Duodenal mucosa (tissue), 2 donors: Measurements from ENCODE around the gene MAP3K4.

Experiments used
- H3K27ac ChIP-seq: one replicate; pipeline ENCODE4 v1.7.0; 2013; ENCODE audit warnings: low read depth, low read length
- H3K27me3 ChIP-seq, 2 donors: one replicate each; pipeline ENCODE4 v1.7.0; 2013; ENCODE audit warnings: low read length in 2 of 2, control low read depth in 1 of 2; ENCODE audit not compliant: insufficient read depth in 2 of 2, control insufficient read depth in 1 of 2
- H3K36me3 ChIP-seq, 2 donors: one replicate each; pipeline ENCODE4 v1.7.0; 2013; ENCODE audit warnings: low read length in 2 of 2, control low read depth in 1 of 2; ENCODE audit not compliant: insufficient read depth in 2 of 2, control insufficient read depth in 1 of 2
- H3K4me1 ChIP-seq, 2 donors: one replicate each; pipeline ENCODE4 v1.7.0; 2013; ENCODE audit warnings: low read length in 2 of 2, control low read depth in 1 of 2; ENCODE audit not compliant: insufficient read depth in 2 of 2, control insufficient read depth in 1 of 2
- H3K4me3 ChIP-seq, 2 donors: one replicate each; pipeline ENCODE4 v1.7.0; 2013; ENCODE audit warnings: low read length in 2 of 2, low read depth in 1 of 2
- H3K9ac ChIP-seq, 2 donors: one replicate each; pipeline ENCODE4 v1.7.0; 2013; ENCODE audit warnings: low read length in 2 of 2, low read depth in 1 of 2
- H3K9me3 ChIP-seq, 2 donors: one replicate each; pipeline ENCODE4 v1.7.0; 2013; ENCODE audit warnings: low read length in 2 of 2, control low read depth in 1 of 2; ENCODE audit not compliant: control insufficient read depth in 1 of 2

Gene MAP3K4

DNA sequence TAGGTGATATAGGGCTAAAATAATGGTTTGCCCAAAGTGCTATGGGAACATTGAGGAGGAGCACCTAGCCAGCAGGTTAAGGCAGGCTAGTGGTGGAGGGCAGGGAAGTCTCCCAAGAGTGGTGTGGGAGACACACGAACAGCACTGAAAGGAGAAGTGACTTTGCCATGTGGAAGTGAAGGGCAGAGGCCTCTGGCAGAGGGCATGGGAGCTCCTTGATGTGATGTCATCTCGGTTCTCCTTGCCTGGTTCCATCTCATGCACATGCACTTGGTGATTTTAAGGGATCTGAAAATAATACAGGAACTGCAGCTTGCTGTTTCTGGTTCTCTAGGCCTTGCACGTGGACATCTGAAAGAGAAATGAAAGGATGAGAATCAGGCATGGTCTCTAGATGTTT lies 4.7 kb upstream of the MAP3K4 start:
- Histone ChIP-seq H3K36me3 (no peaks in the 10 kb centered on the region), H3K27me3 (peaks cover 0 to 3% of the 10 kb centered on the region in 2 donors), H3K27ac (no peak overlapping the region), H3K4me3 (no peak overlapping the region), H3K4me1 (no peaks in the 10 kb centered on the region), H3K9ac (no peak overlapping the region), H3K9me3 (peaks cover 7 to 8% of the 10 kb centered on the region in 2 donors)

DNA sequence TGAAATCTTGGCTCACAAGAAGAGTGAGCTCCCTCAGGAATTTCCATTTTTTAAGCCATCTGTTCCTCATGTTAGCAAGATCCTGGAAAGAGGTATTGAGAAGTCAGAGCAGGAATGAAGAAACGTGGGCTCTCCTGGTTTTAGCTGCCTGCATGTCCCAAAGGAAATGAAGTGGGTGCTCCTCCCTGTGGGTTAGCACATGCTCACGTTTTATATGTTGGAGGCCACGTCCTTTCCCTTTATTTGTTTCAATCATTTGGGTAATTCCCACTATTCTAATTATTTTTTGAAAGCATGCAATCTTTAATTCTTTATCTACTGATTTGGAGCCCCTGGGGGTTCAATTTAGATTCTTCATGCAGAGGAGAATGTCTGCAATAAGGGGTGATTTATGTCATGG lies 4.3 kb upstream of the MAP3K4 start:
- Histone ChIP-seq H3K36me3 (no peaks in the 10 kb centered on the region), H3K27me3 (peaks cover 0 to 3% of the 10 kb centered on the region in 2 donors), H3K9ac (no peak overlapping the region), H3K9me3 (peaks cover 7 to 8% of the 10 kb centered on the region in 2 donors), H3K4me1 (peaks cover 0 to under 1% of the 10 kb centered on the region in 2 donors), H3K27ac (no peak overlapping the region), H3K4me3 (no peak overlapping the region)

GRCh38 chr6:160990847-160991405 lies 643 bp upstream of the MAP3K4 start:
- Histone ChIP-seq H3K9ac (peak overlapping the region; percentile 65 to 68), H3K27me3 (peaks cover 0 to 3% of the 10 kb centered on the region in 2 donors), H3K36me3 (no peaks in the 10 kb centered on the region), H3K4me3 (peak overlapping the region; percentile 94 to 97), H3K9me3 (peaks cover 0 to 2% of the 10 kb centered on the region in 2 donors), H3K27ac (peak overlapping the region; percentile 90), H3K4me1 (peaks cover 12 to 16% of the 10 kb centered on the region in 2 donors)

- no peaks in the 10 kb centered on the region for H3K9me3 ChIP-seq
- H3K27ac ChIP-seq = peak overlapping the region; percentile 50
- H3K36me3 ChIP-seq = no peaks in the 10 kb centered on the region
Observed at GRCh38 chr6:160992061-160992979, 751 bp downstream of the MAP3K4 start.

DNA sequence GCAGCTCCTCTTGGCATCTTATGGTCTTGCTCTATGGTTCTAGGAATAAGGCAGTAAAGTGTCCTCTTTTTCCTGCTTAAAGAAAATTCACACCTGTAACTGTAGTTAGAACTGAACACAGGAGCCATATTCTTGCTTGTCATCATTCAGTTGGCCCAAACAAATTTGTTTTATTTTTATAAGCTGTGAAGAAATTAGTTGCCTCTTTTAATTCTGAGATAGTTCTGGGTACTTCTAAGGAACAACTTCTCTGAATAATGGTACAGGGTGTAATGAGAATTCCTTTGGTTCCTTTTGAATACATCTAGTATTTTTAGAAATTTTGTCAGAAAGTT lies 1.4 kb downstream of the MAP3K4 start:
- no peak overlapping the region for H3K27ac ChIP-seq
- no peaks in the 10 kb centered on the region for H3K36me3 ChIP-seq
- H3K4me3 ChIP-seq = peak overlapping the region; percentile 94 to 97

More at GRCh38 chr6:160992061-160992979, 751 bp downstream of the MAP3K4 start:
- peak overlapping the region; percentile 94 to 97 for H3K4me3 ChIP-seq
- peak overlapping the region; percentile 75 to 78 for H3K9ac ChIP-seq
- no peaks in the 10 kb centered on the region for H3K27me3 ChIP-seq
- H3K4me1 ChIP-seq = peaks cover 12 to 25% of the 10 kb centered on the region in 2 donors

DNA sequence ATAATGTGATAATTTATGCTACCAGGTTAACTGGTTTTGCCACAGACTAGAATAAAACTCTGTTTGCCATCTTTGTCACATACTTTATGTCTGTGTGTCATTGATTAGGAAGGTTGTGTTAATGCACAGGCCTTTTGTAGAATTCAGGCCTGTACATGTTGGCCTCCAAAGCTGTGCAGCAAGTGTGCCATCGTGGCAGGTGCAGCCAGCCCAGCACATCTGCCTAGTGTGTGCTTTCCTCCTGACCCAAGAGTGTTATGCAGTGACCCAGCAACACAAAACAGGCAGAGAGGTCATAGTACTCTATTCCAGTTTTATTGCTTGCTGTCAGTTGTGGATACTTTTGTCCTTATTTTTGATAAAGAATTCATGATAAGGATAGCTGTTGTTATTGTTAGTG lies 3.7 kb downstream of the MAP3K4 start:
- H3K4me1 ChIP-seq = peaks cover 12 to 30% of the 10 kb centered on the region in 2 donors
- no peak overlapping the region for H3K27ac ChIP-seq
- no peaks in the 10 kb centered on the region for H3K27me3 ChIP-seq
- H3K9ac ChIP-seq = no peak overlapping the region
- H3K36me3 ChIP-seq = no peaks in the 10 kb centered on the region
- H3K4me3 ChIP-seq = no peak overlapping the region
- no peaks in the 10 kb centered on the region for H3K9me3 ChIP-seq

More for the DNA sequence above, 1.4 kb downstream of the MAP3K4 start:
- H3K27me3 ChIP-seq = no peaks in the 10 kb centered on the region
- H3K9ac ChIP-seq = peak overlapping the region in 1 of 2 donors; percentile 78
- no peaks in the 10 kb centered on the region for H3K9me3 ChIP-seq
- peaks cover 12 to 25% of the 10 kb centered on the region in 2 donors for H3K4me1 ChIP-seq

DNA sequence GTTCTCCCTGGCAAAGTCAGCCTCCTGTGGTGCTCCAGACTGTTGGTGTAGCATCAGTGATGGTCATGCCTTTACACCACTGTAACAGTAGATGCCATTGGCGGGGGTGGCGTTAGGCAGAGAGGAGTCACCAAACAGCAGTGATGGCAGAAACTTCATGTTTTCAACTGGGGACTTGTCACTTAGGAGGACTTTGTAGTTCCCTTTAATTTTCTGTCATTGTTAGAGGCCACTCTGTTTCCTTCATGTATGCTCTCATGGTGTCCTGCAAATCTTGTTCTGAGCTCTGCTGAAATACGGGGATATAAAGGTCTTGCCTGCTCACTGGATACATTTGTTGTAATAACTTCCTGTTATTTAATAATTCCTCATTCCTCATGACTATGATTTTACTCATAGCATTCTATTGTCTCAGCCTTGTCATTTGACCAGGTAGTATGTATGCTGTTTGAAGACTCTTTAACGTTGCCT lies 4.6 kb downstream of the MAP3K4 start:
- Histone ChIP-seq H3K9me3 (no peaks in the 10 kb centered on the region), H3K4me3 (no peak overlapping the region), H3K27ac (no peak overlapping the region), H3K4me1 (peaks cover 12 to 32% of the 10 kb centered on the region in 2 donors), H3K27me3 (no peaks in the 10 kb centered on the region), H3K36me3 (no peaks in the 10 kb centered on the region), H3K9ac (no peak overlapping the region)

GRCh38 chr6:160998217-160998616 lies 6.6 kb downstream of the MAP3K4 start:
- no peaks in the 10 kb centered on the region for H3K36me3 ChIP-seq

DNA sequence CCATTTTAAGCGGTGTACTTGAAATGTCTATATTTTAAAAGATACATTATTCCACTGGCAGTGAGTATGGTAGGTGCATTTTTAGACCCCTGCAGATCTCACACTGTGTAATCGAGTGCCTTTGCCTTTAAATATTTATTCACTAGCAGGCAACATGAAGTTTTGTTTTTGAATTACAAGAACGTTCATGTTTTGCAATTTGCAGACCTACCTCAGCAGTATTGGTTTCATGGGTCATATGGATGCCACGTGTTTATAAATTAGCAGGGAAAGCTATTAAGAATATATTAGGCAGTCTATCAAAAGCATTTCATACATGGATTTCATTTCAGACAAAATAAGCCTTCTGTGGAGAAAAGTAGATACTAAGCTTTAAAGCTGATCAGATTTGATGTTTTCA lies 7.2 kb downstream of the MAP3K4 start:
- Histone ChIP-seq H3K4me1 (peaks cover 12 to 28% of the 10 kb centered on the region in 2 donors), H3K9ac (no peak overlapping the region)

More at GRCh38 chr6:160998217-160998616, 6.6 kb downstream of the MAP3K4 start:
- no peak overlapping the region for H3K27ac ChIP-seq
- H3K4me1 ChIP-seq = peaks cover 15 to 32% of the 10 kb centered on the region in 2 donors
- no peaks in the 10 kb centered on the region for H3K27me3 ChIP-seq
- no peak overlapping the region for H3K4me3 ChIP-seq
- no peaks in the 10 kb centered on the region for H3K9me3 ChIP-seq
- no peak overlapping the region for H3K9ac ChIP-seq

GRCh38 chr6:160999516-160999915 lies 7.9 kb downstream of the MAP3K4 start:
- H3K27me3 ChIP-seq = no peaks in the 10 kb centered on the region
- peaks cover 12 to 28% of the 10 kb centered on the region in 2 donors for H3K4me1 ChIP-seq
- H3K27ac ChIP-seq = no peak overlapping the region
- H3K36me3 ChIP-seq = no peaks in the 10 kb centered on the region
- no peak overlapping the region for H3K4me3 ChIP-seq
- H3K9ac ChIP-seq = no peak overlapping the region
- H3K9me3 ChIP-seq = no peaks in the 10 kb centered on the region

More for the DNA sequence above, 7.2 kb downstream of the MAP3K4 start:
- no peak overlapping the region for H3K4me3 ChIP-seq
- no peak overlapping the region for H3K27ac ChIP-seq
- H3K9me3 ChIP-seq = no peaks in the 10 kb centered on the region
- no peaks in the 10 kb centered on the region for H3K36me3 ChIP-seq
- no peaks in the 10 kb centered on the region for H3K27me3 ChIP-seq
